B cell (primary cell): ENCODE results near the gene CDIPT. TPM values are rescaled to one million over a fixed set of nuclear protein-coding genes. Genes with fewer than 3 reads are reported as not detected.

Source experiments
- ATAC-seq: fragments of 200-7000 bp; cut with Tn5 transposase; one replicate; pipeline ENCODE4 v1.10.0; 2021; ENCODE audit warnings: low read depth, mild to moderate bottlenecking, moderate number of reproducible peaks, moderate library complexity
- CTCF ChIA-PET: fragments of 350-600 bp; sonication (Branson Sonifier 250); formaldehyde crosslinking; loops from one replicate; lab custom pipeline; 2021; ENCODE audit warnings: antibody characterized with exemption, inconsistent platforms; lab: Charles Lee
- POLR2A ChIA-PET: fragments of 350-600 bp; sonication (Branson Sonifier 250); formaldehyde crosslinking; loops from one replicate; lab custom pipeline; 2021; ENCODE audit warnings: antibody characterized with exemption; lab: Charles Lee
- DNase-seq: peaks from one replicate; pipeline ENCODE4 v3.0.0; 2013
- H2AFZ ChIP-seq: 2 replicates; pipeline ENCODE4 v1.6.1; 2012; ENCODE audit warnings: mild to moderate bottlenecking, low read depth, low read length; ENCODE audit not compliant: insufficient read depth, poor library complexity, severe bottlenecking
- H3K27ac ChIP-seq, 2 donors: 1 replicate in 1 of 2; 2 replicates in 1 of 2; pipeline ENCODE4 v1.5.1; 2012 to 2013; ENCODE audit warnings: low read length in 2 of 2, mild to moderate bottlenecking in 2 of 2, moderate library complexity in 1 of 2
- H3K27me3 ChIP-seq, 4 experiments: fragments of 200-600 bp in 1 of 4; sonication (generic) in 1 of 4; replicated peaks in 1 of 4; 1 replicate in 2 of 4; 2 replicates in 2 of 4; pipeline versions ENCODE4 v1.6.1 to v1.7.0; 2013 to 2016; ENCODE audit warnings: low read length in 3 of 4, mild to moderate bottlenecking in 2 of 4, mixed read lengths in 1 of 4, moderate library complexity in 1 of 4; ENCODE audit not compliant: insufficient read depth in 4 of 4, control insufficient read depth in 3 of 4; ENCODE audit errors: control extremely low read depth in 1 of 4
- H3K36me3 ChIP-seq, 2 experiments: replicated peaks in 1 of 2; 1 replicate in 1 of 2; 2 replicates in 1 of 2; pipeline versions ENCODE4 v1.6.1 to v1.7.1; 2013; ENCODE audit warnings: low read length in 1 of 2; ENCODE audit not compliant: insufficient read depth in 2 of 2, control insufficient read depth in 1 of 2; ENCODE audit errors: control extremely low read depth in 1 of 2, extremely low read depth in 1 of 2
- H3K4me1 ChIP-seq, 2 donors: fragments of 200-600 bp in 1 of 2; sonication (generic) in 1 of 2; 1 replicate in 1 of 2; 2 replicates in 1 of 2; pipeline versions ENCODE4 v1.5.1 to v1.6.1; 2013 to 2017; ENCODE audit warnings: low read length in 2 of 2; ENCODE audit not compliant: control insufficient read depth in 2 of 2, insufficient read depth in 2 of 2
- H3K4me2 ChIP-seq: replicated peaks from 2 replicates; pipeline ENCODE3; 2012; ENCODE audit warnings: mild to moderate bottlenecking, low read depth, low read length; ENCODE audit not compliant: poor library complexity, severe bottlenecking
- H3K4me3 ChIP-seq, 5 experiments: fragments of 200-600 bp in 1 of 5; sonication (generic) in 1 of 5; 1 replicate in 3 of 5; 2 replicates in 2 of 5; pipeline versions ENCODE4 v1.5.1 to v1.7.0; 2011 to 2016; ENCODE audit warnings: low read length in 4 of 5, mild to moderate bottlenecking in 4 of 5, low read depth in 2 of 5, control low read depth in 1 of 5, moderate library complexity in 1 of 5; ENCODE audit not compliant: insufficient read depth in 1 of 5; ENCODE audit errors: control extremely low read depth in 1 of 5, extremely low read depth in 1 of 5
- H3K79me2 ChIP-seq: fragments of 200-600 bp; sonication (generic); one replicate; pipeline ENCODE4 v1.6.0; 2016; ENCODE audit warnings: low read length; ENCODE audit not compliant: control insufficient read depth, insufficient read depth
- H3K9ac ChIP-seq: fragments of 200-600 bp; sonication (generic); 2 replicates; pipeline ENCODE4 v1.6.1; 2017; ENCODE audit warnings: mild to moderate bottlenecking, low read length, moderate library complexity
- H3K9me3 ChIP-seq, 3 donors: one replicate each; pipeline versions ENCODE4 v1.6.1 to v1.7.1; 2013; ENCODE audit warnings: low read length in 2 of 3; ENCODE audit not compliant: control insufficient read depth in 2 of 3, insufficient read depth in 1 of 3; ENCODE audit errors: control extremely low read depth in 1 of 3
- H4K20me1 ChIP-seq: 2 replicates; pipeline ENCODE4 v1.6.0; 2012; ENCODE audit warnings: mild to moderate bottlenecking, low read length; ENCODE audit not compliant: insufficient read depth, control insufficient read depth, poor library complexity, severe bottlenecking
- H3K27ac Mint-ChIP-seq: one replicate; pipeline ENCODE4 v1.8.0; 2021; ENCODE audit warnings: mixed read lengths
- H3K27me3 Mint-ChIP-seq: one replicate; pipeline ENCODE4 v1.8.0; 2021; ENCODE audit warnings: mixed read lengths
- H3K4me1 Mint-ChIP-seq: one replicate; pipeline ENCODE4 v1.8.0; 2021; ENCODE audit warnings: mixed read lengths
- H3K4me3 Mint-ChIP-seq: one replicate; pipeline ENCODE4 v1.8.0; 2021; ENCODE audit warnings: mixed read lengths
- H3K9me3 Mint-ChIP-seq: one replicate; pipeline ENCODE4 v1.8.0; 2022; ENCODE audit warnings: mixed read lengths; ENCODE audit not compliant: insufficient read depth
- CTCF ChIP-seq: fragments of 200-600 bp; IDR thresholded peaks from one replicate; pipeline ENCODE4 v1.8.0; 2022; ENCODE audit warnings: antibody characterized with exemption, mild to moderate bottlenecking
- EZH2 ChIP-seq: IDR thresholded peaks from 2 replicates; pipeline ENCODE4 v1.6.1; 2012; ENCODE audit warnings: borderline replicate concordance, low read depth, mild to moderate bottlenecking, moderate library complexity, low read length; ENCODE audit not compliant: insufficient read depth, poor library complexity, severe bottlenecking
- WGBS: methylation state at CpG from one replicate; pipeline ENCODE4 v1.1.5; 2013; ENCODE audit warnings: missing lambda C conversion rate; ENCODE audit not compliant: insufficient coverage; 5-methylcytosine and 5-hydroxymethylcytosine counted together
- intact Hi-C: fragments of 100-400 bp; cut with micrococcal nuclease; formaldehyde crosslinking; loops from one replicate; pipeline ENCODE4 v1.10.0; 2022
- polyA plus RNA-seq: library from polyadenylated mRNA; depleted of rRNA; stranded (reverse); fragments of >200 nt; gene quantifications from 2 replicates; pipeline ENCODE4 v1.2.3, GENCODE V29; 2012
- total RNA-seq, 2 donors: library from RNA; stranded (reverse); fragments of 120-200 nt in 1 of 2; gene quantifications; 1 replicate in 1 of 2; 2 replicates in 1 of 2; pipeline versions ENCODE4 v1.2.3 to v1.2.4, GENCODE V29; 2013 to 2022

CDIPT gene
- total and polyA plus RNA-seq, 2 donors (not counting 1 experiment from before 2014, with no cell fraction given) = 51.2 to 63.3 TPM

- Mint-ChIP-seq H3K27ac (no peak overlapping the region), H3K4me3 (no peak overlapping the region), H3K4me1 (no peaks in the 10 kb centered on the region), H3K9me3 (no peaks in the 10 kb centered on the region), H3K27me3 (no peaks in the 10 kb centered on the region)
- WGBS = 95% methylated on average over 20 of the region's 23 CpGs
- Histone ChIP-seq H3K79me2 (no peaks in the 10 kb centered on the region), H4K20me1 (no peaks in the 10 kb centered on the region), H3K4me1 (no peaks in the 10 kb centered on the region), H3K27me3 (no peaks in the 10 kb centered on the region), H3K27ac (no peak overlapping the region), H3K9ac (no peak overlapping the region), H2AFZ (no peak overlapping the region), H3K4me2 (no peak overlapping the region), H3K36me3 (peaks cover 1 to 56% of the 10 kb centered on the region in 2 experiments), H3K9me3 (no peaks in the 10 kb centered on the region), H3K4me3 (no peak overlapping the region)
- ChIA-PET CTCF (interaction anchor here (1.5 kb wide), 1 partner anchor 132 kb away, joined by 3 read pairs; no protein-coding TSS in a partner anchor), POLR2A (no interaction called here)
- no peak for ATAC-seq
- intact Hi-C loops = no loop called here
- TF ChIP-seq EZH2 = no peak
- TF ChIP-seq CTCF = no peak
- no peak for DNase-seq
Observed at GRCh38 chr16:29841631-29842030, 21.4 kb downstream of the CDIPT start.

GRCh38 chr16:29840240-29840639, 22.8 kb downstream of the CDIPT start:
- POLR2A ChIA-PET = interaction anchor here (0.8 kb wide), 1 partner anchor 20 kb away, joined by 3 read pairs; no protein-coding TSS in a partner anchor
- no peak for TF ChIP-seq EZH2
- TF ChIP-seq CTCF = no peak
- H3K27ac ChIP-seq = no peak overlapping the region
- H2AFZ ChIP-seq = no peak overlapping the region
- H3K27me3 ChIP-seq = no peaks in the 10 kb centered on the region
- peaks cover 1 to 55% of the 10 kb centered on the region in 2 experiments for H3K36me3 ChIP-seq
- Mint-ChIP-seq H3K9me3 (no peaks in the 10 kb centered on the region), H3K4me3 (no peak overlapping the region), H3K27ac (no peak overlapping the region), H3K27me3 (no peaks in the 10 kb centered on the region), H3K4me1 (no peaks in the 10 kb centered on the region)
- H3K4me3 ChIP-seq = no peak overlapping the region
- no peak for DNase-seq
- no peak overlapping the region for H3K9ac ChIP-seq
- WGBS = 98% methylated on average over 9 of the region's 10 CpGs
- no peaks in the 10 kb centered on the region for H4K20me1 ChIP-seq
- intact Hi-C loops = no loop called here
- no peaks in the 10 kb centered on the region for H3K9me3 ChIP-seq
- H3K79me2 ChIP-seq = no peaks in the 10 kb centered on the region
- ATAC-seq = no peak
- no peaks in the 10 kb centered on the region for H3K4me1 ChIP-seq
- CTCF ChIA-PET = interaction anchor here (1.2 kb wide), 1 partner anchor 10 kb away, joined by 4 read pairs; no protein-coding TSS in a partner anchor
- H3K4me2 ChIP-seq = no peak overlapping the region
